Measurements from ENCODE around the gene DSC2. TPM values are rescaled to one million over a fixed set of nuclear protein-coding genes. Genes with fewer than 3 reads are reported as not detected.
"Not testable (repeated sequence)": the region's sequence is repeated elsewhere in the genome, so short reads cannot be mapped to it uniquely, and the experiment has no call there.

Gene DSC2
- total RNA-seq, 2 donors from 2014 or later = not detected

DNA sequence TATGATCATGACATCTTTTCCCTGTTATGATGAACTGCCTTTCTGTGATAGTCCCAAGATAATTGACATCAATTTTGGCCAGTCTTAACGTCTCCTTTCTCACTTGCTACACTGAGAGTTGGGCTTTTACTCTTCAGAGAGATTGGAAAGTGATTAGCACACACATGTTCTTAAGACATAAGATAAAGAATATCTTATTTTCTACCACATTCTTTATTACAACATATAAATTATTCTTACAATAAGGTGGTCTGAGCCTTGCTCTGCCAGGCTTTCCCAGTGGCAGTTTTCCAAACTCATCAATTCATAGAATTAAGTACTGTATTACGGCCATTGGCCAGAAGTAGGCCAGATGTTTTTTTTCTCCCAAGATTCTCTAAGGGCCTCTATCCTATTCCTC, 54.0 kb downstream of the DSC2 start:
- ATAC-seq (replicated peaks in 1 of 2) (no peak), DNase-seq (no peak)
- Mint-ChIP-seq H3K9me3 (peaks cover 15 to 19% of the 10 kb centered on the region in 2 donors), H3K27me3 (ENCODE audit: low read depth) (peaks cover 19% of the 10 kb centered on the region), H3K4me1 (ENCODE audit: low read depth) (no peaks in the 10 kb centered on the region), H3K27ac (no peak overlapping the region), H3K36me3 (ENCODE audit: insufficient read depth in 2 of 2) (peaks cover 0 to 2% of the 10 kb centered on the region in 2 donors), H3K4me3 (no peak overlapping the region)

DNA sequence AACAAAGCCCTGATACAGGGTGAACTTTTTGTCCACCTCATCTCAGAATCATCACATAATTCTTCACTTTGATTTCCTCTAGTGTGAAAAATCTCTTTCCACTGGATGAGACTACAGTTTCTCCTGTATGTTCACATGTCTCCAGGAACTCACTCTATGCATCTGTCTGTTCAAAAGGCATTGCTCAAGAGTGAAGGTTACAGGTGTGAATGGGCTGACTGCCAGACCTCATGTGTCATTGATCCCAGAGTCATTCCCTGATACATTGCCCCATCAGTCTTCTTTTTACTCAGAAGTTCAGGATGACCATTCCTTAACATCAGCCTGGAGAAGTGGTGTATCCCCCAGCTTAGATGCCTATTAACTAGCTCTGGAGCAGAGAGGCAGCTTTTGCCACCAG, 55.3 kb downstream of the DSC2 start:
- ATAC-seq (replicated peaks in 1 of 2) (no peak), DNase-seq (no peak)
- H3K36me3 Mint-ChIP-seq (ENCODE audit: insufficient read depth in 2 of 2) = peaks cover 2% of the 10 kb centered on the region in 2 donors
- H3K4me1 Mint-ChIP-seq (ENCODE audit: low read depth) = no peaks in the 10 kb centered on the region
- H3K9me3 Mint-ChIP-seq = peaks cover 6 to 9% of the 10 kb centered on the region in 2 donors
- no peak overlapping the region for H3K27ac Mint-ChIP-seq
- H3K4me3 Mint-ChIP-seq = no peak overlapping the region
- H3K27me3 Mint-ChIP-seq (ENCODE audit: low read depth) = peaks cover 27% of the 10 kb centered on the region

DNA sequence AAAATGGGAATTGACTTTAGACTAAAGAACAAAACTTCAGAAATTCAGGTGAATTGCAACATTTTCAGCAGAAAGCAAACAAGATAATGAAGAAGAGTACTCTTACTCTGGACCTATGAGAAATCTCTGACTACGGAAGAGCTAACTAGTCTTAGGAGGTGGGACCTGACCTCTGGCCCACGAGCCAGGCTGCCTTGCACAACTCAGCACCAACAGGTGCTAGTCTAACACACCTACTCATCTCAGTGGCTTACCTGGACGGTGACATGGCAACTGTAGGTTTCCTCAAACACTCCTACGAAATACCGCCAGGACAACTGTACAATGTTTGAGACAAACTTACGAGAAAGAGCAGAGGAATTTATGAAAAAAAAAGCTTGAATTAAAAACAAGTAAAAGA, 56.6 kb downstream of the DSC2 start:
- no peak for DNase-seq
- ATAC-seq (replicated peaks in 1 of 2) = no peak
- Mint-ChIP-seq H3K9me3 (peaks cover 2 to 8% of the 10 kb centered on the region in 2 donors), H3K27ac (no peak overlapping the region), H3K36me3 (ENCODE audit: insufficient read depth in 2 of 2) (peaks cover 3 to 6% of the 10 kb centered on the region in 2 donors), H3K4me1 (ENCODE audit: low read depth) (no peaks in the 10 kb centered on the region), H3K27me3 (ENCODE audit: low read depth) (peaks cover 40% of the 10 kb centered on the region), H3K4me3 (no peak overlapping the region)

DNA sequence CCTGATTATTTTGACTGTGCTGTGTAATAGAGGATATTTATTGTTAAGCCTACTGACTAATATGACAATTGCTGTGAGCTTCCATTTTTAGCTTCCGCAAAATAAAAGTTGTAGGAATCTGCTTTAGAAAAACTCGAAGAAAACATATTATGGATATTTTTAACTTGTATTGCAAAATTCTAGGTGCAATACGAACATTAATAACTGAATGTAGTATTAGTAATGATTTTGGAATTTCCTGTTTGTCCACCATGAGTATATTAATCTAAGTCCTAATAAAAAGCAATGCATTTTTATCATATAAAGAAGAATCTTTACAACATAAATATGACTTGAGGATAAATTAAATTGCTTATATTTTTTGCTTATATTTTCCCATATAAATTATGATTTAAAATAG, 57.3 kb downstream of the DSC2 start:
- DNase-seq = no peak
- H3K27me3 Mint-ChIP-seq (ENCODE audit: low read depth) = peaks cover 47% of the 10 kb centered on the region

DNA sequence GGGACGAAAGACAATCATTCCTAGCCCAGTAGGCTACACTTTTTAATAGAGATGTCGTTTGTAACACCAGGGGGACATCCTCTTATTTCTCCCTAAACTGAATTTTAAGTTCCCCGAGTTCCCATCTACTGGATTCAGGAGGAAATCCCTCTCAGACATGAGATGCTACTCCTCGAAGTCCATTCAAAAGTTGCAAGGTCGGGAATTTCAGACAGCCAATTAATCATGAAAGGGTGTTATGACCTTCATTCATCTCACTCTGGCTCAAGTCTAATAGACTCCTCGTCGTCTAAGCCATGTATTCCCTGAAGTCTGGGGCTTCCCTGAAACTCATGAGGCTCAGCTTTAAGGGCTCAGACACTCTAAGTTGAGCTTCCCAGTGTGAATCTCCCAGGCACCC, 58.5 kb downstream of the DSC2 start:
- Mint-ChIP-seq H3K9me3 (peaks cover 2 to 8% of the 10 kb centered on the region in 2 donors), H3K4me3 (no peak overlapping the region), H3K27ac (no peak overlapping the region), H3K27me3 (ENCODE audit: low read depth) (peaks cover 54% of the 10 kb centered on the region), H3K36me3 (ENCODE audit: insufficient read depth in 2 of 2) (peaks cover 3 to 6% of the 10 kb centered on the region in 2 donors), H3K4me1 (ENCODE audit: low read depth) (no peaks in the 10 kb centered on the region)
- no peak for ATAC-seq (replicated peaks in 1 of 2)
- DNase-seq = no peak

More for the DNA sequence above, 57.3 kb downstream of the DSC2 start:
- H3K36me3 Mint-ChIP-seq (ENCODE audit: insufficient read depth in 2 of 2) = peaks cover 3 to 6% of the 10 kb centered on the region in 2 donors
- ATAC-seq (replicated peaks in 1 of 2) = no peak
- H3K9me3 Mint-ChIP-seq = peaks cover 2 to 8% of the 10 kb centered on the region in 2 donors
- H3K4me3 Mint-ChIP-seq = no peak overlapping the region
- H3K4me1 Mint-ChIP-seq (ENCODE audit: low read depth) = no peaks in the 10 kb centered on the region
- no peak overlapping the region for H3K27ac Mint-ChIP-seq

DNA sequence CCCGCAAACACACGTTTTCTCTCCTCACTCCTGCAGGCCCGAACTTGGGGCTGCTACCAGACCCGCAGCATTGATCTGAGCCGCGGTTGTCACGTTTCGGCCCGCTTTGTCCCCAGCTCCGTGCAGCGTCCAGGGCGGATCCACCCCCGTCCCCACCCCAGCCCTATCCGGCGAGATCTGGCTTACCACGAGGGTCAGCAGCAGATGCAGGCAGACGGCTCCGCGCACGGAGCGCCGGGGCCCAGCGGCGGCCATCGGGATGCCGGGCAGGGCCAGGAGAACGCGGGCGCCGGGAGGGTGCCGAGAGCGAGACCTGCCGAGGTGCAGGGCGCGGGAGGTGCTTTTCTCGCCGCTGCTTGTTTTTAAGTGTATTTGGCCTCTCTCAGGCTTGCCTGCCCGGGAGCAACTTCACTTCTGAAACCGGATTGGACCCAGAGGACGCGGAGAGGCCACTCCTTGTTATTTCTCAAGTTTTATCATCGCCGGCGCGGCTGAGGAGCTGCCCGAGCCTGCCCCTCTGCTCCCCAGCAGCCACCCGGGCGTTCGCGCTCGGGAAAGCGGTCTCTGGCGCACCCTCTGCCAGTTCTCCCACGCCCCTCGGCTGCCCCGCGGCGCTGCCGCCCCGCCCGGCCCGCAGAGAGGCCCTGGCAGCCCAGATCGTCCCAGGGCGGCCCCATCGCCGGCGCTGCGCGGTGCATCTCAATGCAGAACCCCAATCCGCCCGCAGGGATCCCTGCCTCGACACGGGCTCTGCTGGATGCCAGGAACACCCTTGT, 59.6 kb downstream of the DSC2 start, which contains the start of gene DSC3:
DSC3 (minus strand) TSS at position 337 of the 776 bp plus-strand sequence; CDS start at position 255, 82 bp downstream.
- peak in 1 of 2 donors; percentile 27 for ATAC-seq (replicated peaks in 1 of 2)
- no peak within 1 kb of the TSS for H3K27ac Mint-ChIP-seq
- H3K27me3 Mint-ChIP-seq (ENCODE audit: low read depth) = peaks cover 54% of the 10 kb centered on the region

DNA sequence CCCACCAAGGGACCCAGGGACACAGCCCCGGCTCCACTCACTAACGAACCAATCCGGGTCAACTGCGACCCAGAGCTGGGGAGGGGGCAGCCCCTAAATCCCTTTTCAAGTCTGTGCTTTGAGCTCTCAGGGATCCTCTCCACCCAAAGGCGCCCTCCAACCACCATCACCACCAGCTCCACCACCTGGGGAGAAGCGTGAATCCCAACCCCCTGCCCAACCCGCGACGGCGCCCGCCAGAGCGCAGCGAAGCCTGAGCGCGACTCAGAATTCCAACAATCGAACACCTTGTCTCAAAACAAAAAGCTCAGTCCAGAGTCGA, 60.2 kb downstream of the DSC2 start:
- no peak overlapping the region for H3K27ac Mint-ChIP-seq

More for the DNA sequence above, 59.6 kb downstream of the DSC2 start, which contains the start of gene DSC3:
- Mint-ChIP-seq H3K36me3 (ENCODE audit: insufficient read depth in 2 of 2) (peaks cover 3 to 6% of the 10 kb centered on the region in 2 donors), H3K4me3 (peak within 1 kb of the TSS; percentile 54 to 70), H3K9me3 (peaks cover 2 to 8% of the 10 kb centered on the region in 2 donors), H3K4me1 (ENCODE audit: low read depth) (no peaks in the 10 kb centered on the region)
- DNase-seq = peak in 1 of 2 donors; percentile 0

DNA sequence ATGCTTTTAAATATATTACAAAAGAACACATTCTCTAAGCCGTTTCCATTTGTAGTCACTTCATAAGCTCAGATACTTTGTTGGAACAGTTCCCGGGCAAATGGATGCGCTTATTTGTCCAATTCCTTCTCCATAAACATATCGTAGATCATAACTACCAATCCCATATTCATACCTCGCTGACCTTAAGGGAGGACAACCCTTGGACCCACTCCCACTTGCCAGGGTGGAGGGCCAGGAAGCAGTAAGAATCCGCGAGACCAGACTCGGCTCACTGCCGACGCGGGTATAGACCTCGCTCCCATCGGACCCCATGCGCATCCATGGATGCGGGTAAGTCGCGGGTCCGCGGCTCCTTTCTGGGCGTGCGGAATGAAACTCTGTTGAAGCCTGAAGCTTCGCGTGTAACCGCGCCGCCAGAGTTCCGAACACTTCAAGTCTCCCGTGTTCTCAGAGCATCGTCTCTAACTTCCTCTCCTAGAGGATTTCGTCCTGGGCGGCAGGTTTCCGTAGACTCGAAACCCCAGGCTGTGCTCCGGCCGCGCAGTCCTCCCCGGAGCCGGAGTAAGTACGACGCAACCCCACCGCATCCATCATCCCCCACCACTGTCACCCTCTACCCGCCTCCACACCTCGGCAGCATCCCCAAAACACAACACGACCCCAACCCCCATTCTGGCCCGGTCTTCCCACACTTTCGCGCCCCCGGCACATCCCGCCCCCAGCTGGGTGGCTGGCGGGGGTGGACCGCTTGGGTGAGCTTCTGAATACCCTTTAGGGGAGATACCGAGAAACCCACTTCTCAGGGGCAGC, 60.7 kb downstream of the DSC2 start:
- H3K27me3 Mint-ChIP-seq (ENCODE audit: low read depth) = peaks cover 54% of the 10 kb centered on the region
- H3K27ac Mint-ChIP-seq = no peak overlapping the region
- H3K4me3 Mint-ChIP-seq = peak overlapping the region; percentile 54 to 70
- DNase-seq (no peak), ATAC-seq (replicated peaks in 1 of 2) (no peak)
- H3K9me3 Mint-ChIP-seq = peaks cover 2 to 6% of the 10 kb centered on the region in 2 donors
- H3K4me1 Mint-ChIP-seq (ENCODE audit: low read depth) = no peaks in the 10 kb centered on the region
- peaks cover 3 to 6% of the 10 kb centered on the region in 2 donors for H3K36me3 Mint-ChIP-seq (ENCODE audit: insufficient read depth in 2 of 2)

More for the DNA sequence above, 60.2 kb downstream of the DSC2 start:
- ATAC-seq (replicated peaks in 1 of 2) (no peak), DNase-seq (no peak)
- Mint-ChIP-seq H3K27me3 (ENCODE audit: low read depth) (peaks cover 54% of the 10 kb centered on the region), H3K4me3 (peak overlapping the region; percentile 54 to 70), H3K9me3 (peaks cover 2 to 8% of the 10 kb centered on the region in 2 donors), H3K4me1 (ENCODE audit: low read depth) (no peaks in the 10 kb centered on the region), H3K36me3 (ENCODE audit: insufficient read depth in 2 of 2) (peaks cover 3 to 6% of the 10 kb centered on the region in 2 donors)

DNA sequence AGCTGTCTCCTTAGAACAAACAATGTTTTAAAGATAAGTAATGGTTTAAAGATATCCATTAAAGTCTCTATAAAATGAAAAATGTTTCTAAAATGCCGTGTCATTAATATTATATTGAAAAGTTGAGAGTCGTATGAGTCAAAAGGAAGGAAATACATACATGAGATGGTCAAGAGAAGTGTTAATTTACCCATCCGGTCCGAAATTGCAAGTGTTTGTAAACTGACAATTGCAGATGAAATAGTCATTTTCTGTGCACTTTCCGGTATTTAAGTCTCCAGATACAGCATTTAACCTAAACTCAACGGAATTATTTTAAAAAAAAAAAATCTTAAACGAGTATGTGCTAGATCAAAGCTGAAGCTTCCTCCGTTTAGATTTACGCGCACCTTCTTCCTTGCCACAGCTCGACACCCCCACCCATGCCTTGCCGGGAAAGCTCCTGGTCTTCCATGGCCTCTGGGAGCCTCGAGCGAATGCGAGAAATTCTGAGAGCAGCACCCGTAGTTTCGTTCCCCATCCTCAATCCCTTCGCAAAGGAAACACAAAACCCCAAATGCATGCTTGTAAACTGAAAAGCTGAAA, 61.4 kb downstream of the DSC2 start:
- Mint-ChIP-seq H3K9me3 (peaks cover 2 to 3% of the 10 kb centered on the region in 2 donors), H3K36me3 (ENCODE audit: insufficient read depth in 2 of 2) (peaks cover 3 to 6% of the 10 kb centered on the region in 2 donors), H3K4me3 (peak overlapping the region; percentile 54 to 70), H3K4me1 (ENCODE audit: low read depth) (no peaks in the 10 kb centered on the region), H3K27ac (no peak overlapping the region), H3K27me3 (ENCODE audit: low read depth) (peaks cover 53% of the 10 kb centered on the region)
- ATAC-seq (replicated peaks in 1 of 2) (no peak), DNase-seq (no peak)

DNA sequence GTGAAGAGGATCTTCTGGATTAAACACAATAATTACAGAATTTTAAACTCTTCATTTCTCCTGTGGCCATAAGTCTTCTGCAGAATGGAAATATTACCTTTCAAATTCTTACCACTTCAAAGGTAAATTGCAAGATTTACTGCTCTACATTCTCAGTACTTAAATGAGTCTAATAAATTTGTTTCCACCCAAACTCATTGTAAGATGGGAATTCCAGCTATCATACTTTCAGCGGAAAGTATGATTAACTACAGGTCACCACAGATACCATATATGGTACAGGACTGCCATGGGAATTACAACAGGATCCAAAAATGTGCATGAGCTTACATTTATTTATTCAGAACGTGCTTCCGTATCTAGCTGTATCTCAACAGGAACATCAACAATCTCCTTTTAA, 62.8 kb downstream of the DSC2 start:
- Mint-ChIP-seq H3K27ac (no peak overlapping the region), H3K27me3 (ENCODE audit: low read depth) (peaks cover 47% of the 10 kb centered on the region), H3K4me1 (ENCODE audit: low read depth) (no peaks in the 10 kb centered on the region), H3K4me3 (no peak overlapping the region), H3K9me3 (peaks cover 0 to 3% of the 10 kb centered on the region in 2 donors), H3K36me3 (ENCODE audit: insufficient read depth in 2 of 2) (peaks cover 3 to 6% of the 10 kb centered on the region in 2 donors)
- ATAC-seq (replicated peaks in 1 of 2) (no peak), DNase-seq (no peak)

DNA sequence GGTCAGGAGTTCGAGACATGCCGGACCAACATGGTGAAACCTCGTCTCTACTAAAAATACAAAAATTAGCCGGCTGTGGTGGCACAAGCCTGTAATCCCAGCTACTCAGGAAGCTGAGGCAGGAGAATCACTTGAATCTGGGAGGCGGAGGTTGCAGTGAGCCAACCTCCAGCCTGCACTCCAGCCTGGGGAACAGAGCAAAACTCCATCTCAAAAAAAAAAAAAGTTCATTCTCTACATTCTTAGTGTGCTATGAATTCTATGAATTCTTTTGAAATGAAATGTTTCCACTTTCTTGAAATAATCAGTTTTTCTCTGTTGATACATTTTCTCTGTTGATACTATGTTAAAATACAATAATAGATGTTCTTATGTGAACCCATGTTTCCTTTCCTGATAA, 64.5 kb downstream of the DSC2 start:
- not testable (repeated sequence) for H3K4me1 Mint-ChIP-seq (ENCODE audit: low read depth); H3K4me3 Mint-ChIP-seq; H3K36me3 Mint-ChIP-seq (ENCODE audit: insufficient read depth in 2 of 2); ATAC-seq (replicated peaks in 1 of 2); H3K9me3 Mint-ChIP-seq; H3K27ac Mint-ChIP-seq; DNase-seq
- H3K27me3 Mint-ChIP-seq (ENCODE audit: low read depth) = peaks cover 32% of the 10 kb centered on the region

DNA sequence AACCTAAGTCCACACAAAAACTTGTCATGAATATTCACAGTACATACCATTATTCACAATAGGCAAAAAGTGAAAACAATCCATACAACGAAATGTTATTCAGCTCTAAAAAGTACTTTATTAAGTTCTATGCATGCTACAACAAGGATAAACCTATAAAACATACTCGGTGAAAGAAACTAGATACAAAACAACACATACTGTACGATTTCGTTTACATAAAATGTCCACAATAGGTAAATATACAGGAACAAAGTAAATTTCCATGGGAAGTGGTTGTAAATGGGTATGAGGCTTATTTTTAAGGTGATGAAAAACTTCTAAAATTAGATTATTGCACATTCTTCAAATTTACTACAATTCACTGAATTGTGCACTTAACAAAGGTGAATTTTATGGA, 67.7 kb downstream of the DSC2 start:
- Mint-ChIP-seq H3K9me3 (peaks cover 0 to 5% of the 10 kb centered on the region in 2 donors), H3K36me3 (ENCODE audit: insufficient read depth in 2 of 2) (no peaks in the 10 kb centered on the region), H3K4me1 (ENCODE audit: low read depth) (no peaks in the 10 kb centered on the region), H3K4me3 (no peak overlapping the region), H3K27me3 (ENCODE audit: low read depth) (peaks cover 3% of the 10 kb centered on the region), H3K27ac (no peak overlapping the region)
- DNase-seq (no peak), ATAC-seq (replicated peaks in 1 of 2) (no peak)
